Measurements from ENCODE around the gene RPL10A.
"Not testable (repeated sequence)": the region's sequence is repeated elsewhere in the genome, so short reads cannot be mapped to it uniquely, and the experiment has no call there.

RPL10A gene

DNA sequence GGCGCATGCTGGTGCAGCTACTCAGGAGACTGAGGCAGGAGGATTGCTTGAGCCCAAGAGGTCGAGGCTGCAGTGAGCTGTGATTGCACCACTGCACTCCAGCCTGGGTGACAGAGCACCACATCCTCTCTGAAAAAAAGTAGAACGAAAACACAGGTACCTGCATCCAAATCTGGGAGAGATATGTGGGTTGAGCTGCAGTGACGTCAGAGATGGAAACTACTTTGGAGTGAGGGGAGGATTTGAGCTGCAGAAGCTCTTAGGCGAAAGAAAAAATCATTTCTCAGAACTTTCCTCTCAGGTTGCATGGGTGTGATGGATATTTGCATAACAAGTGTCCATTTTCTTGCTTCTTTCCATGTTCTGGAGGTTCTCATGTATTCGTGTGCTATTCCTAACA is 48.5 kb downstream of the RPL10A start:
- no peaks in the 10 kb centered on the region for H3K36me3 ChIP-seq (ENCODE audit: control insufficient read depth in 5 of 5, insufficient read depth in 5 of 5, low read length in 5 of 5)
- no peak overlapping the region for H3K9ac ChIP-seq (ENCODE audit: low read length in 5 of 5)
- no peaks in the 10 kb centered on the region for H3K9me3 ChIP-seq (ENCODE audit: control insufficient read depth in 5 of 5, low read length in 5 of 5)
- peaks cover 0 to under 1% (median 0%) of the 10 kb centered on the region in 5 donors for H3K4me1 ChIP-seq (ENCODE audit: control insufficient read depth in 5 of 5, insufficient read depth in 5 of 5, low read length in 5 of 5)
- peaks cover 0 to 7% (median 6%) of the 10 kb centered on the region in 5 donors for H3K27me3 ChIP-seq (ENCODE audit: control insufficient read depth in 5 of 5, insufficient read depth in 4 of 5, low read length in 5 of 5)
- H3K27ac ChIP-seq (ENCODE audit: low read depth, low read length), result no peak overlapping the region
- H3K4me3 ChIP-seq (ENCODE audit: low read depth in 1 of 5, low read length in 5 of 5), result no peak overlapping the region

- not testable (repeated sequence) for H3K27ac ChIP-seq (ENCODE audit: low read depth, low read length); H3K4me3 ChIP-seq (ENCODE audit: low read depth in 1 of 5, low read length in 5 of 5); H3K9ac ChIP-seq (ENCODE audit: low read length in 5 of 5); H3K9me3 ChIP-seq (ENCODE audit: control insufficient read depth in 5 of 5, low read length in 5 of 5); H3K36me3 ChIP-seq (ENCODE audit: control insufficient read depth in 5 of 5, insufficient read depth in 5 of 5, low read length in 5 of 5); H3K27me3 ChIP-seq (ENCODE audit: control insufficient read depth in 5 of 5, insufficient read depth in 4 of 5, low read length in 5 of 5)
- peaks cover 0 to 10% (median 6%) of the 10 kb centered on the region in 5 donors for H3K4me1 ChIP-seq (ENCODE audit: control insufficient read depth in 5 of 5, insufficient read depth in 5 of 5, low read length in 5 of 5)
Observed at GRCh38 chr6:35517978-35518377, 49.8 kb downstream of the RPL10A start.

DNA sequence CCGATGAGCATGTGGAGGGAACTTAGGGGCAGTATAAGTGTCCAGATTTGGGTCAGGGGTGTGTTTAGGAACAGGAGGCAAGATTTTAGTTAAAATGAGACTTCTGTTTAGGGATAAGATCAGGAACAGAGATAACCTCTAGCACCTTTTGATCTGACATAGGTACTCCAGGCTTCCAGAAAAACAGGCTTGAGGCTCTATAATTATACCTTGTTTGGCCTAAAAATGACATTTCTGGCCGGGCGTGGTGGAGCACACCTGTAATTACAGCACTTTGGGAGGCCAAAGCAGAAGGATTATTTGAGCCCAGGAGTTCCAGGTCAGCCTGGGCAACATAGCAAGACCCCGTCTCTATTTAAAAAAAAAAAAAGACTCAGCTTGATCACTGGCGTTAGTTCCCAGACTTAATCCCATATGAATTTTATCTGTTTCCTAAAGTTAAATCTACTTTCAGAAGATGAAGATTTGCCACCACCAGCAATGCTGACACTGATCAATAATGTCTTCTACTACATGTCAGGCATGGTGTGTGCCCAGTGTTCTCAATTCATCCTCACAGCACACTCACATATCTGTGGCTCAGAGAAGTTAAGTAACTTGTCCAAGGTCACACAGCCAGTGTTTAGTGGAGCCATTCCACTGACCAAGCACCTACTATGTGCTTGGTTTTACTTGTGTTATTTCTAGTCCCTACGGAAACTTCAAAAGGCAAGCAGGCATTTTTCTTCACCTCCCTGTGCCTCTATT is 50.5 kb downstream of the RPL10A start:
- H3K4me1 ChIP-seq (ENCODE audit: control insufficient read depth in 5 of 5, insufficient read depth in 5 of 5, low read length in 5 of 5), result peaks cover 0 to 13% (median 8%) of the 10 kb centered on the region in 5 donors
- no peaks in the 10 kb centered on the region for H3K9me3 ChIP-seq (ENCODE audit: control insufficient read depth in 5 of 5, low read length in 5 of 5)
- H3K9ac ChIP-seq (ENCODE audit: low read length in 5 of 5), result no peak overlapping the region

GRCh38 chr6:35519313-35520015 is 51.3 kb downstream of the RPL10A start:
- H3K27me3 ChIP-seq (ENCODE audit: control insufficient read depth in 5 of 5, insufficient read depth in 4 of 5, low read length in 5 of 5), result peaks cover 0 to 8% (median 5%) of the 10 kb centered on the region in 5 donors
- H3K9me3 ChIP-seq (ENCODE audit: control insufficient read depth in 5 of 5, low read length in 5 of 5), result no peaks in the 10 kb centered on the region
- H3K4me1 ChIP-seq (ENCODE audit: control insufficient read depth in 5 of 5, insufficient read depth in 5 of 5, low read length in 5 of 5), result peaks cover 0 to 13% (median 8%) of the 10 kb centered on the region in 5 donors
- H3K9ac ChIP-seq (ENCODE audit: low read length in 5 of 5), result no peak overlapping the region
- H3K4me3 ChIP-seq (ENCODE audit: low read depth in 1 of 5, low read length in 5 of 5), result no peak overlapping the region
- no peak overlapping the region for H3K27ac ChIP-seq (ENCODE audit: low read depth, low read length)
- no peaks in the 10 kb centered on the region for H3K36me3 ChIP-seq (ENCODE audit: control insufficient read depth in 5 of 5, insufficient read depth in 5 of 5, low read length in 5 of 5)

More for the DNA sequence above, 50.5 kb downstream of the RPL10A start:
- H3K4me3 ChIP-seq (ENCODE audit: low read depth in 1 of 5, low read length in 5 of 5), result no peak overlapping the region
- no peaks in the 10 kb centered on the region for H3K36me3 ChIP-seq (ENCODE audit: control insufficient read depth in 5 of 5, insufficient read depth in 5 of 5, low read length in 5 of 5)
- H3K27me3 ChIP-seq (ENCODE audit: control insufficient read depth in 5 of 5, insufficient read depth in 4 of 5, low read length in 5 of 5), result peaks cover 0 to 8% (median 5%) of the 10 kb centered on the region in 5 donors
- no peak overlapping the region for H3K27ac ChIP-seq (ENCODE audit: low read depth, low read length)

Data from subcutaneous abdominal adipose tissue (tissue), 5 donors.